Large intestine (tissue), 3 donors: ENCODE measurements around the gene GNL3L. TPM values are rescaled to one million over a fixed set of nuclear protein-coding genes. Genes with fewer than 3 reads are reported as not detected.
"Not testable (repeated sequence)": the region's sequence is repeated elsewhere in the genome, so short reads cannot be mapped to it uniquely, and the experiment has no call there.

Experiments used
- DNase-seq, 2 donors: peaks; one replicate each; pipeline versions ENCODE4 v3.0.0 to v3.0.0-alpha.2; 2013
- H3K27ac ChIP-seq: one replicate; pipeline ENCODE4 v1.5.1; 2013; ENCODE audit warnings: low read length
- H3K27me3 ChIP-seq: 2 replicates; pipeline ENCODE4 v1.6.1; 2013; ENCODE audit warnings: low read length; ENCODE audit not compliant: control insufficient read depth, insufficient read depth
- H3K36me3 ChIP-seq: 2 replicates; pipeline ENCODE4 v1.6.1; 2013; ENCODE audit warnings: low read length; ENCODE audit not compliant: control insufficient read depth, insufficient read depth
- H3K4me1 ChIP-seq: one replicate; pipeline ENCODE4 v1.6.1; 2013; ENCODE audit warnings: low read length; ENCODE audit not compliant: control insufficient read depth, insufficient read depth
- H3K4me3 ChIP-seq: one replicate; pipeline ENCODE4 v1.5.1; 2013; ENCODE audit warnings: low read length
- H3K9me3 ChIP-seq: one replicate; pipeline ENCODE4 v1.6.1; 2013; ENCODE audit warnings: mild to moderate bottlenecking, low read depth, low read length, moderate library complexity; ENCODE audit not compliant: control insufficient read depth
- WGBS: methylation state at CpG from one replicate; pipeline ENCODE4 v1.1.5; 2013; ENCODE audit warnings: low lambda C conversion rate; ENCODE audit not compliant: insufficient coverage; 5-methylcytosine and 5-hydroxymethylcytosine counted together
- polyA plus RNA-seq: library from polyadenylated mRNA; unstranded; fragments of 120-200 nt; gene quantifications from one replicate; pipeline ENCODE4 v1.2.1, GENCODE V29; 2013

Gene GNL3L
- polyA plus RNA-seq, 1 donor, result 14.4 TPM

DNA sequence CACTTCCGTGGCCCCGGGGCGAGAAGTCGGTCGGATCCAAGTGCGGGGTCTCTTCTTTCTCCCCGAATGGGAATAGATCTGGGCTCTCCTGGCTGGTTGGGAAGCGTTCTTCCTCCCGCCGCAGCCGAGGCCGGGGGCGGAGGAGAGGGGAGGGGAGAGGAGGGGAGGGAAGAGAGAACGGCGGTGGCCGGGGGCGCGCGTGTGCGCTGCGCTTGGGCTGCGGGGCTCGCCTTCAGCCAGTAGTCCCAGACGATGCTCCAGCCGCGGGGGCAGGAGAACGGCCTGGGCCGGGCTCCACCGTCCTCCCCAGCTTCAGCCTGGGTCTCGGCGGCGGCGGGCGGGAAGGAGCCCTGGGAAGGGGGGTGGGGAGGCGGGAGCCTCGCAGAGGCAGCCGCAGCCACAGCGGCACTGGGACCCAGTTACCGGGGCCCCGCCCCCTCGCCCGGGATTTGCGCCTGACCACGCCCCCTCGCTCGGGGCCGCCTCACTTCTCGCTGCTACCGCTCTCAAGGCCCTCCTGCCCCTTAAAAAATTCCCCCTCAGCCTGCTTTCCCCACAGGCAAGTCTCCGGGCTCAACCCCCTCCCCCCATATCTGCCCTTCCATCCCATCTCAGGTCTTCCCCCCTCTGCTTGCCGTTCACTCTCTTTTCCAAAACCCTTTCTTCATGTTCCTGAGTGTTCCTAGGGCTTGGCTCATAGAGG is 34.1 kb upstream of the GNL3L start, which contains the start of gene FGD1:
FGD1 (minus strand) TSS at position 421 of the 703 bp plus-strand sequence. CDS start 802 bp downstream, outside the sequence.
- Histone ChIP-seq H3K4me1 (no peaks in the 10 kb centered on the region), H3K9me3 (no peaks in the 10 kb centered on the region), H3K27me3 (no peaks in the 10 kb centered on the region), H3K27ac (peak within 1 kb of the TSS; percentile 45), H3K36me3 (no peaks in the 10 kb centered on the region), H3K4me3 (peak within 1 kb of the TSS; percentile 55)
- WGBS, result no CpG with 5 or more reads among the region's 51 CpGs
- peak; percentile 46 to 66 for DNase-seq

DNA sequence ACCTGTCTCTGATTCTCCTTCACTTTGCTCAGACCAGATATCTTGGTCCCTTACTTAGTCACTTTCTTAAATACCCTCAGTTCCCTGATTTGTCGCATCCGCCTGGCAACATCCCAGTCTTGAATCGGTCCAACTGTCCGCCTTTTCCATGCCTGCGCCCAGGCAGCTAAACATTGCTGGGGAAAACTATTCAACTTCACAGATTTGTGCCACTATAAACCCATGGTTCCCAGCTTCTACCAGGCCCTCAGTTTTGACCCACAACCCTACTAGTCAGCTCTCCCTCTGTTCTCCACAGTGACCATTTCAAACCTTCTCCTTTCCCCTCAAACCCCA is 33.5 kb upstream of the GNL3L start:
- DNase-seq, result no peak
- Histone ChIP-seq H3K27me3 (no peaks in the 10 kb centered on the region), H3K4me1 (no peaks in the 10 kb centered on the region), H3K27ac (peak overlapping the region; percentile 6), H3K36me3 (no peaks in the 10 kb centered on the region), H3K9me3 (no peaks in the 10 kb centered on the region), H3K4me3 (peak overlapping the region; percentile 51)
- no CpG with 5 or more reads among the region's 5 CpGs for whole genome bisulfite sequencing

DNA sequence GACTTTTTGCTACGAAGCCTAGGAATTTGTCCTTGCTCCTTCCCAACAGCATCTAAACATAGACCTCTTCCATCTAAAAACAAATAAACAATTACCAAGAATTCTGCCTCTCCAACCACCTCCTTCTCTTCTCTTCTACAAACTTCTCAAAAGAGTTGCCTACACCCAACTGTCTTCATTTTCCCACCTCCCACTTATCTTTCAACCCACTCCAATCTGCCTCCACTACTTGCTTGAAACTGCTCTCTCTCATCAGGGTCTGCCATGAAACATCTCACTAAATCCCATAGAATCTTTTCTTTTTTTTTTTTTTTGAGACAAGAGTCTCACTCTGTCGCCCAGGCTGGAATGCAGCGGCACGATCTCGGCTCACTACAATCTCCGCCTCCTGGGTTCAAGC is 33.1 kb upstream of the GNL3L start:
- H3K9me3 ChIP-seq, result no peaks in the 10 kb centered on the region
- no peaks in the 10 kb centered on the region for H3K4me1 ChIP-seq
- no peaks in the 10 kb centered on the region for H3K27me3 ChIP-seq
- H3K4me3 ChIP-seq, result no peak overlapping the region
- no peaks in the 10 kb centered on the region for H3K36me3 ChIP-seq
- DNase-seq, result no peak
- H3K27ac ChIP-seq, result no peak overlapping the region
- no CpG with 5 or more reads among the region's 6 CpGs for WGBS

DNA sequence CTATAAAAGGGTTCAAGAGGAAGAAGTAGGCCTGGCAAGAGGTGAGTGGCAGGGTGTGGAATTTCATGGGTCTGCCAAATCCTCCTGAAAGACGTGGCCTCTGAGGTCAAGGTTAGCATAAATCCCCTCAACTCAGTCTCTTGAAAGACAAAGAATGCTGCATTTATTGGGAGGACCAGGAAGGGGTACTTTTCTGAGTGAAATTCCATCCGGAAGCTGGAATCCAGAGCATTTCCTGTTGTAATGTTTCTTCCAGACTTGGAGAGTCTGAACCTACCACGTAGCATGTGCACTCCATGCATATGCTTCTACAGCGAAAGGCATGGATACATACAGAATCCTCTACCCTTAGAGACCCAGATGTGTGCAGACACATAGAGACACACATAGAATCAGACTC is 20.6 kb upstream of the GNL3L start:
- DNase-seq, result no peak
- H3K4me3 ChIP-seq, result no peak overlapping the region
- no peaks in the 10 kb centered on the region for H3K36me3 ChIP-seq
- H3K27ac ChIP-seq, result no peak overlapping the region
- H3K9me3 ChIP-seq, result no peaks in the 10 kb centered on the region
- H3K27me3 ChIP-seq, result no peaks in the 10 kb centered on the region
- no CpG with 5 or more reads among the region's 4 CpGs for WGBS
- no peaks in the 10 kb centered on the region for H3K4me1 ChIP-seq

DNA sequence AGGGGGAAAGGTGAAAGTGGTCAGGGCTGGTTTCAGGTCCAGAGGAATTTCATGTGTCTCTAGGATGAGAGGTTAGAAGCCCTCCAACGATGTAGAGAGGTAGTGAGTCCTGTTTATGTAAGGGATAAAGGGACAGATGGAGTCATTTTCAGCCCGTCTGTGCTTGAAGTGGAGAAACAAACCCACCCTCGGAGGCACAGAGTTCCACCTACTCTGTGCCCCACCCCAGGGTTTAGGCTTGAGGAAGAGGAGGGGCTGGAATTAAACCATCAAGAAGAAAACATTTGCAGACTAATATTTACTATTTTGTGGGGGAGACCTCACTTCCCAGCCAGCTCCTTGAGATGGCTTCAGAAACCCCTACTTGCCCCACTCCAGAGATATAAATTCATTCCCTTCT is 868 bp upstream of the GNL3L start:
- Histone ChIP-seq H3K4me3 (peak overlapping the region; percentile 82), H3K4me1 (peaks cover 2% of the 10 kb centered on the region), H3K27me3 (no peaks in the 10 kb centered on the region), H3K9me3 (no peaks in the 10 kb centered on the region), H3K27ac (peak overlapping the region; percentile 71), H3K36me3 (no peaks in the 10 kb centered on the region)
- WGBS, result no CpG with 5 or more reads among the region's 3 CpGs
- no peak for DNase-seq

DNA sequence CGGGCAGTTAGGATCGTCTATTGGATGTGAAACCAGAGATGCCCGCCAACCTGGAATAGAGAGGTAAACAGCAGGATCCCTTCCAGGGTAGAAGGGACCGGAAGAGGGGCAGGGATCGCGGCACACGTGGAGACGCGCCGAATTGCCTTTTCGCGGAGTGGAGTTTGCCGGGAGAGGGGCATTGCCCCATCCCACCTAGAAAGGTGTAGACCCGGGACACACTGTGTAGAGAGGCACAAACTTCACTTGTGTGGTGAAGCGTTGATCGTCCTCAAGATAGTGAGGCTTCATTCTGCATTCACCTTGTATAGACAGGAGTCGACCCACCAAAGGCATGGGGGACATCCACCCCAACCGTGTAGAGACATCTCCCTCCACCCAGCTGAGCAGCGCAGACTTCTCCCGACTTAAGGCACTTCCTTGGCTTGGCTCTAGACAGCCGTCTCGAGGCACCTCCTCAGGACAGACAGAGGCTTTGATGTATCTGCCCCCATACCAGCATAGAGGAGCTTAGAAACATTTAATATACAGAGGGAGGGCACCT is 410 bp downstream of the GNL3L start:
- Histone ChIP-seq H3K36me3 (no peaks in the 10 kb centered on the region), H3K4me3 (peak overlapping the region; percentile 82), H3K9me3 (no peaks in the 10 kb centered on the region), H3K4me1 (peaks cover 2% of the 10 kb centered on the region), H3K27ac (peak overlapping the region; percentile 67), H3K27me3 (no peaks in the 10 kb centered on the region)
- WGBS, result no CpG with 5 or more reads among the region's 22 CpGs
- no peak for DNase-seq

DNA sequence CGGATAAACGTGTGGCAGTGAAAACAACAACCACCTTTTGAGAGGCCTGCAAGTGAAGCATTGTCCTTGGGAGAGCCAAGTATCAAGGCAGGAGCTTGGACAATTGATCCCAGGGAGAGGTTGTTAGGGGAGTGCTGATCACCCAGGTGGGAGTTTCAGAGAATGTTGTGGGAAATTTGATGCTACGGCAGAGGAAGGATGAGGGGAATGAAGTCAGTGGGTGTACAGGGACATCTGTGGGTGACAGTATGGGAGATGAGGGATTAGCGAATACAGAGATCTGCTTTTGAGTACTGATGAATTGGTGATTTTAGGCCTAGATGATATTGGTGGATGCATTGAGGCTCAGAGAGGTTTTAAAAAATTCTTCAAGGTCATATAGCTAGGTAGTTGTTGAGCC is 4.3 kb downstream of the GNL3L start:
- H3K27me3 ChIP-seq, result no peaks in the 10 kb centered on the region
- H3K4me1 ChIP-seq, result peaks cover 2% of the 10 kb centered on the region
- H3K27ac ChIP-seq, result no peak overlapping the region
- H3K36me3 ChIP-seq, result peaks cover 6% of the 10 kb centered on the region
- WGBS, result no CpG with 5 or more reads among the region's 4 CpGs
- no peak overlapping the region for H3K4me3 ChIP-seq
- DNase-seq, result no peak
- H3K9me3 ChIP-seq, result no peaks in the 10 kb centered on the region

DNA sequence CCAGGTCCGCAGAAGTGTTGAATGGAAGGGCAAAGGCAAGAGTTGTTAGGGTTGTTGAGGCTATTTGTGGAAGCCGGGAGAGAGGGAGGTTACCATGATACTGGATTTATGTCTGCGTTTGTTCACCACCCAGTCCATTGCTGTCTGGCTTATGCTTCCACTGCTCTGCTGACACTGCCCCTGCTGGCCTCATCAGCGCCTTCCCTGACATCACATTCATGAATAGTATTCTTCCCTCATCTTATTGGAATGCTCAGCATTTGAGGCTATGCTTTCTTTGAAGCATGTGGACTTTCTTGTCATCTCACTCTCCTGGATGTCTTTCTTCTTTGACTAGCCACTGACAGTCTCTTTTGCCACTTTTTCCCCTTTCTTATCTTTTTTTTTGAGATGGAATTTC is 10.3 kb downstream of the GNL3L start:
- DNase-seq, result no peak
- no peak overlapping the region for H3K27ac ChIP-seq
- no peaks in the 10 kb centered on the region for H3K4me1 ChIP-seq
- no CpG with 5 or more reads among the region's 4 CpGs for WGBS
- no peaks in the 10 kb centered on the region for H3K27me3 ChIP-seq
- peaks cover 44% of the 10 kb centered on the region for H3K36me3 ChIP-seq
- no peak overlapping the region for H3K4me3 ChIP-seq
- no peaks in the 10 kb centered on the region for H3K9me3 ChIP-seq

DNA sequence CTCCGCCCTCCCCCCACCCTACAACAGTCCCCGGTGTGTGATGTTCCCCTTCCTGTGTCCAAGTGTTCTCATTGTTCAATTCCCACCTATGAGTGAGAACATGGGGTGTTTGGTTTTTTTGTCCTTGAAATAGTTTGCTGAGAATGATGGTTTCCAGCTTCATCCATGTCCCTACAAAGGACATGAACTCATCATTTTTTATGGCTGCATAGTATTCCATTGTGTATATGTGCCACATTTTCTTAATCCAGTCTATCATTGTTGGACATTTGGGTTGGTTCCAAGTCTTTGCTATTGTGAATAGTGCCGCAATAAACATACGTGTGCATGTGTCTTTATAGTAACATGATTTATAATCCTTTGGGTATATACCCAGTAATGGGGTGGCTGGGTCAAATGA is 12.2 kb downstream of the GNL3L start:
- peaks cover 49% of the 10 kb centered on the region for H3K36me3 ChIP-seq
- WGBS, result no CpG with 5 or more reads among the region's 4 CpGs
- not testable (repeated sequence) for H3K9me3 ChIP-seq, H3K4me1 ChIP-seq, H3K27ac ChIP-seq, H3K27me3 ChIP-seq, H3K4me3 ChIP-seq, DNase-seq

DNA sequence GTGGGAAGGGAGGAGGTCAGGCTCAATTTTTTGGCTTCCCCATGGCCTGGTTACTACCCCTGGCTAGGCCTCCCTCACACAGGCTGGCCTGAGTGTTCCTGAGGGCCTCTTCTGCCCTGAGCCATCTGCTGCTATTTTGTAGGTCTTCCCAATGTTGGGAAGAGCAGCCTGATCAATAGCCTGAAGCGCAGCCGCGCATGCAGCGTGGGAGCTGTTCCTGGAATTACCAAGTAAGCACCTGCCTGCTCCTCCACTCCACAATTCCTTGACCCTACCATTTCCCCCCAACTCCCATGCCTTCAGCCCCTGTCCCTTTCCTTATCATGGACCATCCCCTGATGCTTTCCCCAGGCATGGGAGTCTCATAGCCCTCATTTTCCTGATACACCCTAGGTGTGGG is 20.8 kb downstream of the GNL3L start:
- no peak for DNase-seq
- Histone ChIP-seq H3K4me3 (no peak overlapping the region), H3K27ac (no peak overlapping the region), H3K36me3 (peaks cover 55% of the 10 kb centered on the region), H3K4me1 (no peaks in the 10 kb centered on the region), H3K27me3 (no peaks in the 10 kb centered on the region), H3K9me3 (no peaks in the 10 kb centered on the region)
- WGBS, result no CpG with 5 or more reads among the region's 4 CpGs

DNA sequence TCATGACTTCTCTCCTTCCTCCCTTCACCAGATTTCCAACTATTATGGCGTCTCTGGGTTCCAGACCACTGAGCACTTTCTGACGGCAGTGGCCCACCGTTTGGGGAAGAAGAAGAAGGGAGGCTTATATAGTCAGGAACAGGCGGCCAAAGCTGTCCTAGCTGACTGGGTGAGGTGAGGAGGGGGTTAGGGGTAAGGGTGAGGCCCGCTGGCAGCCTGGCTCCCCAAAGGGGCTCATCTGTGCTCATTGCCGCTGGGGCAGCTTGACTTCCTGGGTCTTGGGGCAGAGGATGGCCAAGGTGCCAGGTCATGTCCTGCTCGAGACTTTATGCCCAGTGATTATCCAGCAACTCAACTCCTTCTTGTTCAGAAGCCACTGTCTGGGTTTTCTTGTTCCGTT is 21.8 kb downstream of the GNL3L start:
- Histone ChIP-seq H3K27ac (no peak overlapping the region), H3K4me3 (no peak overlapping the region), H3K4me1 (no peaks in the 10 kb centered on the region), H3K36me3 (peaks cover 52% of the 10 kb centered on the region), H3K9me3 (no peaks in the 10 kb centered on the region), H3K27me3 (no peaks in the 10 kb centered on the region)
- DNase-seq, result no peak
- WGBS, result no CpG with 5 or more reads among the region's 8 CpGs
